Activated T-cell treated with anti-CD3 and anti-CD28 coated beads, Interleukin-2, amount 50 U/mL, for 24 hours (primary cell): ENCODE results near the gene PCDHGA6.
"Not testable (repeated sequence)": the region's sequence is repeated elsewhere in the genome, so short reads cannot be mapped to it uniquely, and the experiment has no call there.

ENCODE experiments used
- DNase-seq: peaks from one replicate; pipeline ENCODE4 v3.0.0-alpha.2; 2020
- H3K27ac Mint-ChIP-seq: 2 replicates; pipeline ENCODE4 v1.8.0; 2020; ENCODE audit warnings: mild to moderate bottlenecking, mixed read lengths
- H3K27me3 Mint-ChIP-seq: 2 replicates; pipeline ENCODE4 v1.8.0; 2020; ENCODE audit warnings: mixed read lengths
- H3K36me3 Mint-ChIP-seq: 2 replicates; pipeline ENCODE4 v1.8.0; 2020; ENCODE audit warnings: low read depth, mixed read lengths
- H3K4me1 Mint-ChIP-seq: 2 replicates; pipeline ENCODE4 v1.8.0; 2020; ENCODE audit warnings: low read depth, mixed read lengths
- H3K4me3 Mint-ChIP-seq: 2 replicates; pipeline ENCODE4 v1.8.0; 2020; ENCODE audit warnings: mild to moderate bottlenecking, moderate library complexity, mixed read lengths
- H3K9me3 Mint-ChIP-seq: 2 replicates; pipeline ENCODE4 v1.8.0; 2020; ENCODE audit warnings: mixed read lengths

PCDHGA6 gene

DNA sequence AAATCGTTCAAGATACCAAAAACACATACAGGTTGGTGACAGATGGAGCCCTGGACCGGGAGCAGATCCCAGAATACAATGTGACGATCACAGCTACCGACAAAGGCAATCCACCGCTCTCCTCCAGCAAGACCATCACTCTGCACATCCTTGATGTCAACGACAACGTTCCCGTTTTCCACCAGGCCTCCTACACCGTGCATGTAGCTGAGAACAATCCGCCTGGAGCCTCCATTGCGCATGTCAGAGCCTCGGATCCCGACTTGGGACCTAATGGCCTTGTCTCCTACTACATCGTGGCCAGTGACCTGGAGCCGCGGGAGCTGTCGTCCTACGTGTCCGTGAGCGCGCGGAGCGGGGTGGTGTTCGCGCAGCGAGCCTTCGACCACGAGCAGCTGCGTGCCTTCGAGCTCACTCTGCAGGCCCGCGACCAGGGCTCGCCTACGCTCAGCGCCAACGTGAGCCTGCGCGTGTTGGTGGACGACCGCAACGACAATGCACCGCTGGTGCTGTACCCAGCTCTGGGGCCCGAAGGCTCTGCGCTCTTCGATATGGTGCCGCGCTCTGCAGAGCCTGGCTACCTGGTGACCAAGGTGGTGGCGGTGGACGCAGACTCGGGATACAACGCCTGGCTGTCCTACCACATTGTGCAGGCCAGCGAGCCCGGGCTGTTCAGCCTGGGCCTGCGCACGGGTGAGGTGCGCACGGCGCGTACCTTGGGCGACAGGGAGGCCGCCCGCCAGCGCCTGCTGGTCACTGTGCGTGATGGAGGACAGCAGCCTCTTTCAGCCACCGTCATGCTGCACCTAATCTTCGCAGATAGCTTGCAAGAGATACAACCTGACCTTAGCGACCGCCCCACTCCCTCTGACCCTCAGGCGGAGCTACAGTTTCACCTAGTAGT, 1.9 kb upstream of the PCDHGA6 start:
- H3K9me3 Mint-ChIP-seq, result peaks cover 35% of the 10 kb centered on the region
- peaks cover 23% of the 10 kb centered on the region for H3K36me3 Mint-ChIP-seq
- H3K27me3 Mint-ChIP-seq, result peaks cover 90% of the 10 kb centered on the region
- no peak overlapping the region for H3K27ac Mint-ChIP-seq
- no peak for DNase-seq
- no peak overlapping the region for H3K4me3 Mint-ChIP-seq
- peaks cover 8% of the 10 kb centered on the region for H3K4me1 Mint-ChIP-seq

DNA sequence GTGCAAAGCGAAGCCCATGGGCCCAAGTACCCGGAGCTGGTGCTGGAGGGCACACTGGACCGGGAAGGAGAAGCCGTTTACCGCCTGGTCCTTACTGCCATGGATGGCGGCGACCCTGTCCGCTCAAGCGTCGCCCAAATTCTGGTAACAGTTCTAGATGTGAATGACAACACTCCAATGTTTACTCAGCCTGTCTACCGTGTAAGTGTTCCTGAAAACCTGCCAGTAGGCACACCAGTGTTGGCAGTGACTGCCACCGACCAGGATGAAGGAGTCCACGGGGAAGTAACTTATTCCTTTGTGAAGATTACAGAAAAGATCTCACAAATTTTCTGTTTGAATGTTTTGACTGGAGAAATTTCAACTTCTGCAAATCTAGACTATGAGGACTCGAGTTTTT, 936 bp downstream of the PCDHGA6 start:
- H3K36me3 Mint-ChIP-seq, result peaks cover 27% of the 10 kb centered on the region
- H3K9me3 Mint-ChIP-seq, result peaks cover 37% of the 10 kb centered on the region
- peaks cover 8% of the 10 kb centered on the region for H3K4me1 Mint-ChIP-seq
- peaks cover 78% of the 10 kb centered on the region for H3K27me3 Mint-ChIP-seq
- H3K27ac Mint-ChIP-seq, result no peak overlapping the region
- DNase-seq, result no peak
- no peak overlapping the region for H3K4me3 Mint-ChIP-seq

DNA sequence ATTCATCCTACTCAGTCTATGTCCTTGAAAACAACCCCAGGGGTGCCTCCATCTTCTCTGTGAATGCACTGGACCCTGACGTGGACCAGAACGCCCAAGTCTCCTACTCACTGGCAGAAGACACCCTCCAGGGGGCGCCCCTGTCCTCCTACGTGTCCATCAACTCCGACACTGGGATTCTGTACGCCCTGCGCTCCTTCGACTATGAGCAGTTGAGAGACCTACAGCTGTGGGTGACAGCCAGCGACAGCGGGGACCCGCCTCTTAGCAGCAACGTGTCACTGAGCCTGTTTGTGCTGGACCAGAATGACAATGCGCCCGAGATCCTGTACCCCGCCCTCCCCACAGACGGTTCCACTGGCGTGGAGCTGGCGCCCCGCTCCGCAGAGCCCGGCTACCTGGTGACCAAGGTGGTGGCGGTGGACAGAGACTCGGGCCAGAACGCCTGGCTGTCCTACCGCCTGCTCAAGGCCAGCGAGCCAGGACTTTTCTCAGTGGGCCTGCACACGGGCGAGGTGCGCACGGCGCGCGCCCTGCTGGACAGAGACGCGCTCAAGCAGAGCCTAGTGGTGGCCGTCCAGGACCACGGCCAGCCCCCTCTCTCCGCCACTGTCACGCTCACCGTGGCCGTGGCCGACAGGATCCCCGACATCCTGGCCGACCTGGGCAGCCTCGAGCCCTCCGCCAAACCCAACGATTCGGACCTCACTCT, 1.9 kb downstream of the PCDHGA6 start:
- not testable (repeated sequence) for H3K4me1 Mint-ChIP-seq, H3K27ac Mint-ChIP-seq, H3K4me3 Mint-ChIP-seq, DNase-seq
- peaks cover 31% of the 10 kb centered on the region for H3K9me3 Mint-ChIP-seq
- peaks cover 78% of the 10 kb centered on the region for H3K27me3 Mint-ChIP-seq
- peaks cover 21% of the 10 kb centered on the region for H3K36me3 Mint-ChIP-seq

DNA sequence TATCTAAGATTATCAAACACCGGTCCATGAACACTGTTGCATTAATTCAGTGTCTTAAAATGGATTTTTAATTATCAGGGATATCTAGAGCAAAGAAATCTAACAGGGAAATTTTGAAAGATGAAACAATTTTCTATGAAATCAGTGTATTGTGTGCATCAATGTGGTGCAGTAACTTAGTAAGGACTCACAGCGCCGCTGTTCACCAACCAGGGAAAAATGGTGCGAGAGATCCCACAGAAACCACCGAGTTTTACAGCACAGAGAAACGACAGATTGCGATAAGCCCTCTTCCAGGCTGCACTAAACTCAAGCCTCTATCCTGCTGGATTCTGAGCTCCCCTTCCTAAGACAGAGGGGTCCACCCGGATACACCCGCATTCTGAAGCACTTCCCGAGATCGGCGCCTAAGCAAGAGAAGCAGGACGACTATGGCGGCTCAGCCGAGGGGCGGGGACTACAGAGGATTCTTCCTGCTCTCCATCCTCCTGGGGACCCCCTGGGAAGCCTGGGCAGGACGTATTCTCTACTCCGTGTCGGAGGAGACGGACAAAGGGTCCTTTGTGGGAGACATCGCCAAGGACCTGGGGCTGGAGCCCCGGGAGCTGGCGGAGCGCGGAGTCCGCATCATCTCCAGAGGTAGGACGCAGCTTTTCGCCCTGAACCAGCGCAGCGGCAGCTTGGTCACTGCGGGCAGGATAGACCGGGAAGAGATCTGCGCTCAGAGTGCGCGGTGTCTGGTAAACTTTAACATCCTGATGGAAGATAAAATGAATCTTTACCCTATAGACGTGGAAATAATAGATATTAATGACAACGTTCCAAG, 9.0 kb downstream of the PCDHGA6 start, which contains the start of gene PCDHGA7:
Gene PCDHGA7, plus strand, starts transcription at position 274 of the 826 bp plus-strand sequence. Its CDS starts 158 bp downstream, at position 432.
- Mint-ChIP-seq H3K27me3 (peaks cover 76% of the 10 kb centered on the region), H3K9me3 (peaks cover 33% of the 10 kb centered on the region), H3K4me3 (peak within 1 kb of the TSS; percentile 49), H3K27ac (no peak within 1 kb of the TSS), H3K4me1 (no peaks in the 10 kb centered on the region), H3K36me3 (peaks cover 7% of the 10 kb centered on the region)
- DNase-seq, result no peak

DNA sequence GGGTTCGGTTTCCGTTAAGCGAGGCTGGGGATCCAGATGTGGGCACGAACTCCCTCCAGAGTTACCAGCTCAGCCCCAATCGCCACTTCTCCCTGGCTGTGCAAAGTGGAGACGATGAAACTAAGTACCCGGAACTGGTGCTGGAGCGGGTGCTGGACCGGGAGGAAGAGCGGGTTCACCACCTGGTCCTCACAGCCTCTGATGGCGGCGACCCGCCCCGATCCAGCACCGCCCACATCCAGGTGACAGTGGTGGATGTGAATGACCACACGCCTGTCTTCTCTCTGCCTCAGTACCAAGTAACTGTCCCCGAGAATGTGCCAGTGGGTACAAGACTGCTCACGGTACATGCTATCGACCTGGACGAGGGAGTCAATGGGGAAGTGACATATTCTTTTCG, 9.7 kb downstream of the PCDHGA6 start:
- Mint-ChIP-seq H3K9me3 (peaks cover 35% of the 10 kb centered on the region), H3K4me3 (no peak overlapping the region), H3K27me3 (peaks cover 79% of the 10 kb centered on the region), H3K4me1 (no peaks in the 10 kb centered on the region), H3K36me3 (peaks cover 9% of the 10 kb centered on the region), H3K27ac (no peak overlapping the region)
- no peak for DNase-seq

DNA sequence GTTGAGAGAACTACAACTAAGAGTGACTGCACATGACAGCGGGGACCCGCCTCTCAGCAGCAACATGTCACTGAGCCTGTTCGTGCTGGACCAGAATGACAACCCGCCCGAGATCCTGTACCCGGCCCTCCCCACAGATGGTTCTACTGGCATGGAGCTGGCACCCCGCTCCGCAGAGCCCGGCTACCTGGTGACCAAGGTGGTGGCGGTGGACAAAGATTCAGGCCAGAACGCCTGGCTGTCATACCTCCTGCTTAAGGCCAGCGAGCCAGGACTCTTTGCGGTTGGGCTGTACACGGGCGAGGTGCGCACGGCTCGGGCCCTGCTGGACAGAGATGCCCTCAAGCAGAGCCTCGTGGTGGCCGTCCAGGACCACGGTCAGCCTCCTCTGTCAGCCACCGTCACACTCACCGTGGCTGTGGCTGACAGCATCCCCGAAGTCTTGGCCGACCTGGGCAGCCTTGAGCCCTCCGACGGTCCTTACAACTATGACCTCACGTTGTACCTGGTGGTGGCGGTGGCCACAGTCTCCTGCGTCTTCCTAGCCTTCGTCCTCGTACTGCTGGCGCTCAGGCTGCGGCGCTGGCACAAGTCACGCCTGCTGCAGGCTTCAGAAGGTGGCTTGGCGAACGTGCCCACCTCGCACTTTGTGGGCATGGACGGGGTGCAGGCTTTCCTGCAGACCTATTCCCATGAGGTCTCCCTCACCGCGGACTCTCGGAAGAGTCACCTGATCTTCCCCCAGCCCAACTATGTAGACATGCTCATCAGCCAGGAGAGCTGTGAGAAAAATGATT, 11.0 kb downstream of the PCDHGA6 start:
- peaks cover 46% of the 10 kb centered on the region for H3K9me3 Mint-ChIP-seq
- H3K4me1 Mint-ChIP-seq, result no peaks in the 10 kb centered on the region
- no peak overlapping the region for H3K27ac Mint-ChIP-seq
- H3K27me3 Mint-ChIP-seq, result peaks cover 88% of the 10 kb centered on the region
- no peak overlapping the region for H3K4me3 Mint-ChIP-seq
- H3K36me3 Mint-ChIP-seq, result peaks cover 13% of the 10 kb centered on the region
- DNase-seq, result no peak

DNA sequence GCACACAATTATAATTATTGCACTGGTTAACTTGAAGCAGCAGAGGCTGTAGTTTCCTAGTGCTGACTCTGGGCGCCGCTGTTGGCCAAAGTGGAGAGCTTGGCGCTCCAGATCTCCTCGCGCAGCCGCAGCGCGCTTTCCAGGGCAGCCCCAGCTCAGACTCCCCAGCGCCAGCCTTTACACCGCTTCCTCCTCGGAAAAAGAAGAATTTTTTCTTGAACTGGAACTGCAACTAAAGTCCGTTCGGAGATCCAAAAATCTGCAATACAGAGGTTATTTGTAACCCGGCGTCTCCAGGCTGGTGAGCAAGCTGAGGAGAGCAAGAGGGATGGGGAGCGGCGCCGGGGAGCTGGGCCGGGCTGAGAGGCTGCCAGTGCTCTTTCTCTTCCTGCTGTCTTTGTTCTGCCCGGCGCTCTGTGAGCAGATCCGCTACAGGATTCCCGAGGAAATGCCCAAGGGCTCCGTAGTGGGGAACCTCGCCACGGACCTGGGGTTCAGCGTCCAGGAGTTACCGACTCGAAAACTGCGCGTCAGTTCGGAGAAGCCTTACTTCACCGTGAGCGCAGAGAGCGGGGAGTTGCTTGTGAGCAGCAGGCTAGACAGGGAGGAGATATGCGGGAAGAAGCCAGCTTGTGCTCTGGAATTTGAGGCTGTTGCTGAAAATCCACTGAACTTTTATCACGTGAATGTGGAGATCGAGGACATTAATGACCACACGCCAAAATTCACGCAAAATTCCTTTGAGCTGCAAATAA, 14.0 kb downstream of the PCDHGA6 start, which contains the start of gene PCDHGB4:
Gene PCDHGB4, plus strand, starts transcription at position 142 of the 755 bp plus-strand sequence. Its CDS starts 187 bp downstream, at position 329.
- Mint-ChIP-seq H3K4me3 (peak within 1 kb of the TSS; percentile 51), H3K27me3 (peaks cover 89% of the 10 kb centered on the region), H3K36me3 (peaks cover 14% of the 10 kb centered on the region), H3K9me3 (peaks cover 54% of the 10 kb centered on the region)
- not testable (repeated sequence) for H3K4me1 Mint-ChIP-seq, DNase-seq, H3K27ac Mint-ChIP-seq

DNA sequence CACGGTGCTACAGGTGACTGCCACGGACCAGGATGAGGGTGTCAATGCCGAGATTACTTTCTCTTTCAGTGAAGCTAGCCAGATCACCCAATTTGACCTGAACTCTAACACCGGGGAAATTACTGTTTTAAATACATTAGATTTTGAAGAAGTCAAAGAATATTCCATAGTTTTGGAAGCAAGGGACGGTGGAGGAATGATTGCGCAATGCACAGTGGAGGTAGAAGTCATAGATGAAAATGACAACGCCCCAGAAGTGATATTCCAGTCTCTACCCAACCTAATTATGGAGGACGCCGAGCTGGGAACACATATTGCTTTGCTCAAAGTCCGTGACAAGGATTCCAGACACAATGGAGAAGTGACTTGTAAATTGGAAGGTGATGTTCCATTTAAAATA, 15.0 kb downstream of the PCDHGA6 start:
- no peak overlapping the region for H3K27ac Mint-ChIP-seq
- peaks cover 2% of the 10 kb centered on the region for H3K4me1 Mint-ChIP-seq
- no peak for DNase-seq
- peaks cover 56% of the 10 kb centered on the region for H3K9me3 Mint-ChIP-seq
- peaks cover 16% of the 10 kb centered on the region for H3K36me3 Mint-ChIP-seq
- peaks cover 89% of the 10 kb centered on the region for H3K27me3 Mint-ChIP-seq
- no peak overlapping the region for H3K4me3 Mint-ChIP-seq

DNA sequence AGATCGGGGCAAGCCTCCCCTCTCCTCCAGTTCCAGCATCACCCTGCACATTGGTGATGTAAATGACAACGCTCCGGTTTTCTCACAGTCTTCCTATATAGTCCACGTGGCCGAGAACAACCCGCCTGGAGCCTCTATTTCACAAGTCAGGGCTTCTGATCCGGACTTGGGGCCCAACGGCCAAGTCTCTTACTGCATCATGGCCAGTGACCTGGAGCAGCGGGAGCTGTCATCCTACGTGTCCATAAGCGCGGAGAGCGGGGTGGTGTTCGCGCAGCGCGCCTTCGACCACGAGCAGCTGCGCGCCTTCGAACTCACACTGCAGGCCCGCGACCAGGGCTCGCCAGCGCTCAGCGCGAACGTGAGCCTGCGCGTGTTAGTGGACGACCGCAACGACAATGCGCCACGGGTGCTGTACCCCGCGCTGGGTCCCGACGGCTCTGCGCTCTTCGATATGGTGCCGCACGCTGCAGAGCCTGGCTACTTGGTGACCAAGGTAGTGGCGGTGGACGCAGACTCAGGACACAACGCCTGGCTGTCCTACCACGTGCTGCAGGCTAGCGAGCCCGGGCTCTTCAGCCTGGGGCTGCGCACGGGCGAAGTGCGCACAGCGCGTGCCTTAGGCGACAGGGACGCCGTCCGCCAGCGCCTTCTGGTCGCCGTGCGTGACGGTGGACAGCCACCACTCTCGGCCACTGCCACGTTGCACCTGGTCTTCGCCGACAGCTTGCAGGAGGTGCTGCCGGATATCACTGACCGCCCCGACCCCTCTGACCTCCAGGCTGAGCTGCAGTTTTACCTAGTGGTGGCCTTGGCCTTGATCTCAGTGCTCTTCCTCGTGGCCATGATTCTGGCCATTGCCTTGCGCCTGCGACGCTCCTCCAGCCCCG, 15.7 kb downstream of the PCDHGA6 start:
- H3K36me3 Mint-ChIP-seq, result peaks cover 18% of the 10 kb centered on the region
- H3K9me3 Mint-ChIP-seq, result peaks cover 57% of the 10 kb centered on the region
- DNase-seq, result no peak
- H3K27ac Mint-ChIP-seq, result no peak overlapping the region
- peaks cover 89% of the 10 kb centered on the region for H3K27me3 Mint-ChIP-seq
- peaks cover 2% of the 10 kb centered on the region for H3K4me1 Mint-ChIP-seq
- no peak overlapping the region for H3K4me3 Mint-ChIP-seq

DNA sequence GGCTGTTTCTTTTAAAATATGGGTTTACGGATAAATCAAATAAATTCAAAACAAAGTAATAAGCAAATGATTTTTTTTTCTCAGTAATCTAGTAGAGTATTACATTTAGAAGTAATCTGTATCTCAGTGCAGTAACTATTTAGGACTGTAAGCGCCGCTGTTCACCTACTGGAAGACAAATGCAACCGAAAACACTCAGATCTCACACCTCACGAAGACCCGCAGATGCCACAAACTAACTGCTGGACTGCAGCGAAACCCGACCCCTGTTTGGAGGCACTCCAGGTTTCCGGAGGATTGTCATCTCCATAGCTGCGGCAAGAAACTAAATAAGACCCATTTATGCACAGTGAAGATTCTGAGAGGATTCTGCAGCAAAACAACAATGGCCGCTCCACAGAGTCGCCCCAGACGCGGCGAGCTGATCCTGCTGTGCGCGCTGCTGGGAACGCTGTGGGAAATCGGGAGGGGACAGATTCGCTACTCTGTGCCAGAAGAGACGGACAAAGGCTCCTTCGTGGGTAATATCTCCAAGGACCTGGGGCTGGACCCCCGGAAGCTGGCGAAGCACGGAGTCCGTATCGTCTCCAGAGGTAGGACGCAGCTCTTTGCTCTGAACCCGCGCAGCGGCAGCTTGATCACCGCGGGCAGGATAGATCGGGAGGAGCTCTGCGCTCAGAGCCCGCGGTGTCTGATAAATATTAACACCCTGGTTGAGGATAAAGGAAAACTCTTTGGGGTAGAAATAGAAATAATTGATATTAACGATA, 18.9 kb downstream of the PCDHGA6 start, which contains the start of gene PCDHGA8:
Gene PCDHGA8, plus strand, starts transcription at position 205 of the 770 bp plus-strand sequence. Its CDS starts 181 bp downstream, at position 386.
- peaks cover 48% of the 10 kb centered on the region for H3K9me3 Mint-ChIP-seq
- H3K4me1 Mint-ChIP-seq, result peaks cover 2% of the 10 kb centered on the region
- H3K27ac Mint-ChIP-seq, result no peak within 1 kb of the TSS
- H3K27me3 Mint-ChIP-seq, result peaks cover 84% of the 10 kb centered on the region
- H3K4me3 Mint-ChIP-seq, result no peak within 1 kb of the TSS
- no peak for DNase-seq
- peaks cover 22% of the 10 kb centered on the region for H3K36me3 Mint-ChIP-seq

DNA sequence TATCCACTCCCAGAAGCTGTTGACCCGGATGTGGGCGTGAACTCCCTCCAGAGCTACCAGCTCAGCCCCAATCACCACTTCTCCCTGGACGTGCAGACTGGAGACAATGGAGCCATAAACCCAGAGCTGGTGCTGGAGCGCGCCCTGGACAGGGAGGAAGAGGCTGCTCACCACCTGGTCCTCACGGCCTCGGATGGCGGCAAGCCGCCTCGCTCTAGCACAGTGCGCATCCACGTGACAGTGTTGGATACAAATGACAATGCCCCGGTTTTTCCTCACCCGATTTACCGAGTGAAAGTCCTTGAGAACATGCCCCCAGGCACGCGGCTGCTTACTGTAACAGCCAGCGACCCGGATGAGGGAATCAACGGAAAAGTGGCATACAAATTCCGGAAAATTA, 19.6 kb downstream of the PCDHGA6 start:
- Mint-ChIP-seq H3K27ac (no peak overlapping the region), H3K36me3 (peaks cover 21% of the 10 kb centered on the region), H3K9me3 (peaks cover 45% of the 10 kb centered on the region), H3K4me3 (no peak overlapping the region), H3K4me1 (peaks cover 2% of the 10 kb centered on the region), H3K27me3 (peaks cover 85% of the 10 kb centered on the region)
- DNase-seq, result no peak
